Measurements from ENCODE around the gene RAPGEF4. TPM values are rescaled to one million over a fixed set of nuclear protein-coding genes. Genes with fewer than 3 reads are reported as not detected.

The RAPGEF4 gene
- total and polyA plus RNA-seq, 2 of the 8 experiments (the other 6 are each of a cell fraction or from before 2014, with no cell fraction given), result 1.2 to 2.6 TPM

GRCh38 chr2:172702451-172702850 lies 33.2 kb upstream of the RAPGEF4 start:
- Histone ChIP-seq H3K23me2 (ENCODE audit: low read depth, low read length) (no peaks in the 10 kb centered on the region), H4K8ac (ENCODE audit: extremely low read depth, insufficient read depth, low read length) (no peak overlapping the region), H3K79me1 (ENCODE audit: low read depth, low read length) (no peaks in the 10 kb centered on the region), H4K5ac (ENCODE audit: insufficient read length, low read depth, low read length) (no peak overlapping the region), H3K18ac (ENCODE audit: extremely low read depth, low read length) (no peak overlapping the region), H3K79me2 (ENCODE audit: control insufficient read depth in 1 of 2, insufficient read depth in 2 of 2, low read length in 2 of 2) (no peaks in the 10 kb centered on the region), H2AFZ (ENCODE audit: low read length) (no peak overlapping the region), H3K56ac (replicated peaks; ENCODE audit: insufficient read length, low read depth, low read length) (no peak overlapping the region), H2BK20ac (ENCODE audit: low read length) (no peak overlapping the region), H3K36me3 (ENCODE audit: control insufficient read depth in 2 of 4, insufficient read depth in 4 of 4, low read length in 3 of 4) (peaks cover 0 to 3% (median 0%) of the 10 kb centered on the region in 4 experiments; a peak in 1 of 8 replicates), H4K20me1 (replicated peaks in 1 of 2; ENCODE audit: control insufficient read depth in 1 of 2, insufficient read depth in 2 of 2, low read length in 2 of 2) (no peaks in the 10 kb centered on the region), H3K4me2 (ENCODE audit: insufficient read depth in 1 of 2, low read depth in 2 of 2, low read length in 2 of 2) (no peak overlapping the region), H2AK5ac (ENCODE audit: low read depth, low read length) (no peak overlapping the region), H3K4ac (replicated peaks; ENCODE audit: insufficient read length, low read depth, low read length) (no peak overlapping the region), H3K23ac (ENCODE audit: insufficient read length) (no peak overlapping the region), H3K27ac (ENCODE audit: low read depth, low read length) (no peak overlapping the region), H3K9ac (replicated peaks in 1 of 4; ENCODE audit: extremely low read depth in 1 of 4, low read depth in 3 of 4, low read length in 3 of 4) (no peak overlapping the region), H3K4me1 (replicated peaks in 1 of 4; ENCODE audit: control insufficient read depth in 3 of 4, insufficient read depth in 4 of 4, low read length in 3 of 4) (no peaks in the 10 kb centered on the region), H3K4me3 (ENCODE audit: extremely low read depth in 1 of 4, insufficient read depth in 2 of 4, low read depth in 3 of 4, low read length in 4 of 4) (no peak overlapping the region), H3K27me3 (replicated peaks in 1 of 4; ENCODE audit: control insufficient read depth in 3 of 4, extremely low read depth in 1 of 4, insufficient read depth in 3 of 4, low read length in 3 of 4) (no peaks in the 10 kb centered on the region), H4K91ac (replicated peaks; ENCODE audit: insufficient read length, low read length) (no peak overlapping the region), H2BK5ac (ENCODE audit: low read depth, low read length) (no peak overlapping the region), H3K14ac (ENCODE audit: insufficient read length) (no peak overlapping the region), H2BK12ac (ENCODE audit: low read depth, low read length) (no peak overlapping the region), H3K9me3 (ENCODE audit: insufficient read depth in 2 of 2, low read depth in 1 of 2, low read length in 1 of 2) (peaks cover 2 to 9% of the 10 kb centered on the region in 2 experiments; a peak in 2 of 4 replicates), H2BK15ac (ENCODE audit: low read length) (no peak overlapping the region), H2BK120ac (replicated peaks; ENCODE audit: low read depth, low read length) (no peak overlapping the region)
- DNase-seq (ENCODE audit: low read depth in 1 of 2, low spot score in 2 of 2), result no peak
- WGBS, 2 experiments (ENCODE audit: extremely low coverage in 1 of 2, insufficient coverage in 1 of 2, insufficient read length in 1 of 2, insufficient replicate concordance in 2 of 2, low coverage in 1 of 2, low lambda C conversion rate in 2 of 2, missing lambda C conversion rate in 1 of 2), result 78% methylated on average over 1 of the region's 1 CpG; no CpG with 5 or more reads in 1 of the 2 experiments
- TF ChIP-seq RFX5 (IDR thresholded peaks at IDR 0.05; ENCODE audit: borderline replicate concordance, low read depth, low read length) (no peak), SRF (IDR thresholded peaks at IDR 0.05; ENCODE audit: low read depth, low read length) (no peak)
- FAIRE-seq, result no peak
- CTCF ChIA-PET (ENCODE audit: partially characterized antibody), result interaction anchor here (0.6 to 2.4 kb wide), 4 partner anchors 9 to 474 kb away, joined by 3 to 13 read pairs (median 4); no protein-coding TSS in a partner anchor
- POLR2A ChIA-PET (ENCODE audit: partially characterized antibody), result interaction anchor here (0.6 kb wide), 1 partner anchor 41 kb away, joined by 3 read pairs; no protein-coding TSS in a partner anchor

Measured in H1 (cell line).